H1 (cell line): ENCODE results near the gene DYDC2. TPM values are rescaled to one million over a fixed set of nuclear protein-coding genes. Genes with fewer than 3 reads are reported as not detected.

ENCODE experiments used
- BCL11A ChIP-seq, 2 experiments: IDR thresholded peaks; one replicate each; pipeline ENCODE4 v1.6.1; 2011; ENCODE audit warnings: low read depth in 2 of 2, low read length in 2 of 2, mild to moderate bottlenecking in 2 of 2
- BRCA1 ChIP-seq: IDR thresholded peaks from 2 replicates; pipeline ENCODE4 v1.6.1; 2012; ENCODE audit warnings: low read depth, low read length, improper control_type of control experiment
- KDM4A ChIP-seq: IDR thresholded peaks from one replicate; pipeline ENCODE4 v1.7.1; 2012; ENCODE audit warnings: low read depth, mild to moderate bottlenecking, moderate library complexity, low read length, inconsistent platforms; ENCODE audit not compliant: severe bottlenecking
- RXRA ChIP-seq: IDR thresholded peaks from 2 replicates; pipeline ENCODE4 v1.6.1; 2011; ENCODE audit warnings: low read depth, mild to moderate bottlenecking, low read length, moderate library complexity; ENCODE audit not compliant: insufficient read depth
- SP4 ChIP-seq: IDR thresholded peaks from 2 replicates; pipeline ENCODE4 v1.6.1; 2012; ENCODE audit warnings: low read length, inconsistent platforms
- SUZ12 ChIP-seq: fragments of 200-600 bp; sonication (generic); IDR thresholded peaks from 2 replicates; pipeline ENCODE4 v1.6.1; 2012; ENCODE audit warnings: mild to moderate bottlenecking, inconsistent platforms, low read length, moderate library complexity, mixed read lengths
- TAF7 ChIP-seq: optimal IDR thresholded peaks from 2 replicates; pipeline ENCODE3; 2011; ENCODE audit warnings: low read depth, mild to moderate bottlenecking, inconsistent platforms, low read length, moderate library complexity, borderline replicate concordance
- USF2 ChIP-seq: IDR thresholded peaks from 2 replicates; pipeline ENCODE4 v1.6.1; 2011; ENCODE audit warnings: low read length, improper control_type of control experiment
- polyA plus RNA-seq, 7 experiments: library from polyadenylated mRNA; depleted of rRNA in 3 of 7; stranded (reverse) in 5 of 7; unstranded in 2 of 7; fragments of >200 nt in 5 of 7; fragments of 200-250 nt in 2 of 7; gene quantifications; 1 replicate in 5 of 7; 2 replicates in 1 of 7; 4 replicates in 1 of 7; pipeline versions ENCODE4 v1.2.1 to v1.2.3, GENCODE V29; 2011 to 2013; ENCODE audit warnings: missing spikeins in 2 of 7, mixed read lengths in 2 of 7
- total RNA-seq: library from RNA; stranded (reverse); fragmentation: NEBNext Ultra II Directional; extraction: Animal tissue kit (Norgen Biotek cat#: 25700); gene quantifications from 2 replicates; pipeline ENCODE4 v1.2.1, GENCODE V29; 2021

The DYDC2 gene
- total and polyA plus RNA-seq, 2 of the 8 experiments (the other 6 are each of a cell fraction or from before 2014, with no cell fraction given): 1.5 to 5.2 TPM

- TF ChIP-seq BCL11A (IDR thresholded peaks at IDR 0.05; ENCODE audit: low read depth in 2 of 2, low read length in 2 of 2): no peak
- no peak for TF ChIP-seq SP4
- no peak for TF ChIP-seq USF2
- TF ChIP-seq KDM4A: no peak
- TF ChIP-seq SUZ12: no peak
- no peak for TF ChIP-seq BRCA1
- TF ChIP-seq RXRA: no peak
- no peak for TF ChIP-seq TAF7
These were observed 55.9 kb downstream of the DYDC2 start (continued) for GRCh38 chr10:80412486-80412885.
